A549 treated with CORT108297 at 1 μM for 4 hours (cell line): Measurements from ENCODE around the gene ZNF737. TPM values are rescaled to one million over a fixed set of nuclear protein-coding genes. Genes with fewer than 3 reads are reported as not detected.

ENCODE experiments used
- total RNA-seq: library from RNA; stranded (reverse); fragments of 200-300 nt; extraction: Qiagen RNA extraction; gene quantifications from 5 replicates; pipeline ENCODE4 v1.2.3, GENCODE V29; 2022

Gene ZNF737
- 0.02 TPM in 1 of 5 replicates, not detected in the others for total RNA-seq

DNA sequence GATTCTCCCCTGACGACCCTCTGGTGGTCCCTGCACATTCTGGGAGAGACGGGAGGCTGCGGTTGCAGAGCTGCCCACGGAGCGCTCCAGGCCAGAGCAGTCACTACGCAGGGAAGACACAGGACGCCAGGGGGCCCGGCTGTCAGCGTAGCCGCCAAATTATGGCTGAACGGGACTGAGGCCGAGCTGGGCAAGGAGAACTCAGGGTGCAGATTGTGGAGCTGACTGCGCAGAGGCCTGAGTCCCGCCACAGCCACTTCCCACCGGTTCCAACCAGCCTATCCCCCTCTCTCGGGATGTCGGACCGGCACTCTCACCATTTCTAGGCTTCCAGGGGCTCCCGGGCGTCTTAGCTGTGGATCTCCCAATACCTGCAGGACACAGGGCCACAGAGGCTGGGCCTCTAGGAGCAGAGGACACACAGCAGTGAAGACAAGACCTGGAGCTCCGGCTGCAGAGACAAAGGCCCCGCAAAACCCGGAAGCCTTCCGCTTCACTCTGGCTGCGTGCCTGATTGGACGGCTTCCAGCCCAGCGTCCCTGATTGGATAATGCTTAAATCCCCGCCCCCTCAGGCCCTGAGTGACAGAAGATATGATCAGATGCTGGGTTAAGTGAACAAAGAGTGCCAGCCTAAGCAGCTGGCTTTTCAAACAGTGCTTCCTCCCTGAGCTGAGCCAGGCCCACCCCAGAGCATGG lies at the start of gene ZNF737:
TSS of gene ZNF737 (minus strand) at position 461 of the 698 bp plus-strand sequence. CDS start at position 320, 141 bp downstream.

Other genes starting within 250 kb of the ZNF737 start
- gene ZNF626, start 95.8 kb upstream of the ZNF737 start, total RNA-seq = not detected in 5 replicates
- not detected in 5 replicates for gene ZNF66, start 210.5 kb upstream of the ZNF737 start, total RNA-seq